Loucy (cell line): ENCODE data around the gene MATR3.
A peak's percentile ranks its signal among the peaks of the same experiment; 100 is the strongest.

ENCODE experiments used
- H2AFZ ChIP-seq: fragments of 200-600 bp; sonication (generic); 2 replicates; pipeline ENCODE4 v1.6.0; 2016; ENCODE audit warnings: antibody characterized with exemption, mild to moderate bottlenecking, low read length, moderate library complexity
- H3F3A ChIP-seq: fragments of 200-600 bp; 2 replicates; pipeline ENCODE4 v1.6.0; 2016; ENCODE audit warnings: antibody characterized with exemption, low read depth, mild to moderate bottlenecking
- H3K27me3 ChIP-seq: fragments of 200-600 bp; sonication (generic); 2 replicates; pipeline ENCODE4 v1.6.1; 2014; ENCODE audit warnings: low read length, mild to moderate bottlenecking; ENCODE audit not compliant: insufficient read depth, poor library complexity, severe bottlenecking
- H3K36me3 ChIP-seq: fragments of 200-600 bp; sonication (generic); 2 replicates; pipeline ENCODE4 v1.6.1; 2016; ENCODE audit warnings: low read length; ENCODE audit not compliant: insufficient read depth
- H3K4me1 ChIP-seq: fragments of 200-600 bp; sonication (generic); 2 replicates; pipeline ENCODE4 v1.5.1; 2014; ENCODE audit warnings: low read length, mild to moderate bottlenecking; ENCODE audit not compliant: insufficient read depth, poor library complexity, severe bottlenecking
- H3K4me2 ChIP-seq: fragments of 200-600 bp; sonication (generic); 2 replicates; pipeline ENCODE4 v1.6.0; 2014; ENCODE audit warnings: antibody characterized with exemption, low read length, low read depth, mild to moderate bottlenecking; ENCODE audit not compliant: poor library complexity, severe bottlenecking
- H3K4me3 ChIP-seq: fragments of 200-600 bp; sonication (generic); 2 replicates; pipeline ENCODE4 v1.5.1; 2014; ENCODE audit warnings: low read length, mild to moderate bottlenecking, mixed read lengths; ENCODE audit not compliant: poor library complexity, severe bottlenecking
- H3K79me2 ChIP-seq: fragments of 200-600 bp; sonication (generic); 2 replicates; pipeline ENCODE4 v1.6.1; 2014; ENCODE audit warnings: low read length; ENCODE audit not compliant: insufficient read depth
- H3K9ac ChIP-seq: fragments of 200-600 bp; sonication (generic); 2 replicates; pipeline ENCODE4 v1.6.0; 2014; ENCODE audit warnings: mild to moderate bottlenecking, low read depth, low read length, moderate library complexity; ENCODE audit not compliant: poor library complexity, severe bottlenecking
- H3K9me2 ChIP-seq: fragments of 200-600 bp; sonication (generic); replicated peaks from 2 replicates; pipeline ENCODE4 v1.6.1; 2016; ENCODE audit warnings: low read depth, low read length, mixed read lengths
- H3K9me3 ChIP-seq: fragments of 200-600 bp; sonication (generic); 2 replicates; pipeline ENCODE4 v1.6.1; 2014; ENCODE audit warnings: mild to moderate bottlenecking, antibody characterized with exemption, low read length, low read depth; ENCODE audit not compliant: insufficient read depth
- H4K20me1 ChIP-seq: fragments of 200-600 bp; sonication (generic); 2 replicates; pipeline ENCODE4 v1.6.0; 2014; ENCODE audit warnings: antibody characterized with exemption, low read length, mild to moderate bottlenecking; ENCODE audit not compliant: insufficient read depth, poor library complexity, severe bottlenecking
- EZH2phosphoT487 ChIP-seq: fragments of 200-600 bp; IDR thresholded peaks from 2 replicates; pipeline ENCODE4 v1.6.1; 2018; ENCODE audit warnings: antibody characterized with exemption, mild to moderate bottlenecking, moderate library complexity, borderline replicate concordance
- TF ChIP-seq, protein P1 (sequence below): fragments of 200-600 bp; sonication (generic); conservative IDR thresholded peaks from 2 replicates; pipeline ENCODE4 v1.5.1; 2014; ENCODE audit warnings: mild to moderate bottlenecking, antibody characterized with exemption, low read length

MATR3 gene

DNA sequence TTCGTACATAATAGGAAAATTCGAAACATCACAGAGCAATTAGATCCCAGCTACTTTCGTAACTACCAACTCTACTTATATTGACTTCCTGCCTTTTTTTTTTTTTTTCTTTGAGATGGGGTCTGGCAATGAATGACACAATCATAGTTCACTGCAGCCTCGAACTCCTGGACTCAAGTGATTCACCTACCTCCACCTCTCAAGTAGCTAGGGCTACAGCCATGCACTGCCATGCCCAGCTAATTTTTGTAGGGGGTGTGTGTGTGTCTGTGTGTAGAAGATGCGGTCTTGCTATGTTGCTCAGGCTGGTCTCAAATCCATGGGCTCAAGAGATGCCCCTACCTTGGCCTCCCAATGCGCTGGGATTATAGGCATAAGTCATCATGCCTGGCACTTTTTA is 42.3 kb downstream of the MATR3 start:
- no peaks in the 10 kb centered on the region for H3K9me2 ChIP-seq
- peaks cover 3% of the 10 kb centered on the region for H4K20me1 ChIP-seq
- peaks cover 27% of the 10 kb centered on the region for H3K36me3 ChIP-seq
- H3K27me3 ChIP-seq, result no peaks in the 10 kb centered on the region
- H2AFZ ChIP-seq, result no peak overlapping the region
- TF ChIP-seq, protein P1, sequence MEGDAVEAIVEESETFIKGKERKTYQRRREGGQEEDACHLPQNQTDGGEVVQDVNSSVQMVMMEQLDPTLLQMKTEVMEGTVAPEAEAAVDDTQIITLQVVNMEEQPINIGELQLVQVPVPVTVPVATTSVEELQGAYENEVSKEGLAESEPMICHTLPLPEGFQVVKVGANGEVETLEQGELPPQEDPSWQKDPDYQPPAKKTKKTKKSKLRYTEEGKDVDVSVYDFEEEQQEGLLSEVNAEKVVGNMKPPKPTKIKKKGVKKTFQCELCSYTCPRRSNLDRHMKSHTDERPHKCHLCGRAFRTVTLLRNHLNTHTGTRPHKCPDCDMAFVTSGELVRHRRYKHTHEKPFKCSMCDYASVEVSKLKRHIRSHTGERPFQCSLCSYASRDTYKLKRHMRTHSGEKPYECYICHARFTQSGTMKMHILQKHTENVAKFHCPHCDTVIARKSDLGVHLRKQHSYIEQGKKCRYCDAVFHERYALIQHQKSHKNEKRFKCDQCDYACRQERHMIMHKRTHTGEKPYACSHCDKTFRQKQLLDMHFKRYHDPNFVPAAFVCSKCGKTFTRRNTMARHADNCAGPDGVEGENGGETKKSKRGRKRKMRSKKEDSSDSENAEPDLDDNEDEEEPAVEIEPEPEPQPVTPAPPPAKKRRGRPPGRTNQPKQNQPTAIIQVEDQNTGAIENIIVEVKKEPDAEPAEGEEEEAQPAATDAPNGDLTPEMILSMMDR, result no peak
- TF ChIP-seq EZH2phosphoT487, result no peak
- no peak overlapping the region for H3K9ac ChIP-seq
- H3K9me3 ChIP-seq, result no peaks in the 10 kb centered on the region
- H3K79me2 ChIP-seq, result no peaks in the 10 kb centered on the region
- H3F3A ChIP-seq, result peaks cover 6% of the 10 kb centered on the region; the same call in 1 of the 2 replicates
- H3K4me1 ChIP-seq, result peaks cover under 1% of the 10 kb centered on the region
- H3K4me2 ChIP-seq, result no peak overlapping the region
- no peak overlapping the region for H3K4me3 ChIP-seq

DNA sequence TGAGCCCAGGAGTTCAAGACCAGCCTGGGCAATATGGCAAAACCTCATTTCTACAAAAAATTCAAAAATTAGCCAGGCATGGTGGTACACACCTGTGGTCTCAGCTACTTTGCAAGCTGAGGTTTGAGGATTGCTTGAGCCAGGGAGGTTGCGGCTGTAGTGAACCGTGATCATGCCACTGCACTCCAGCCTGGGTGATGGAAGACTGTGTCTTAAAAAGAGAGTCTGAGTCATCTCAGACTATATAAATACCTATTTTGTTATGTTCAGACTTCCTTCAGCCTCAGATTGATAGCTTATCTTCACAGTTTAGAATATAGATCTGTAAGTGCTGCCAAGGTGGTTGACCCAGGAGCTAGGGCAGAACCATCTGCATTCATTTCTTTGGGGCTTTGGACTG is 46.5 kb downstream of the MATR3 start:
- no peak overlapping the region for H2AFZ ChIP-seq
- H3K4me2 ChIP-seq, result no peak overlapping the region
- H3K9me3 ChIP-seq, result no peaks in the 10 kb centered on the region
- H3F3A ChIP-seq, result peaks cover 3% of the 10 kb centered on the region; the same call in 1 of the 2 replicates
- no peaks in the 10 kb centered on the region for H3K36me3 ChIP-seq
- H4K20me1 ChIP-seq, result peaks cover 28% of the 10 kb centered on the region
- peaks cover 29% of the 10 kb centered on the region for H3K4me1 ChIP-seq
- TF ChIP-seq EZH2phosphoT487, result no peak
- TF ChIP-seq, protein P1, result no peak
- H3K9me2 ChIP-seq, result no peaks in the 10 kb centered on the region
- no peak overlapping the region for H3K9ac ChIP-seq
- no peaks in the 10 kb centered on the region for H3K27me3 ChIP-seq
- peaks cover 28% of the 10 kb centered on the region for H3K79me2 ChIP-seq
- H3K4me3 ChIP-seq, result no peak overlapping the region

DNA sequence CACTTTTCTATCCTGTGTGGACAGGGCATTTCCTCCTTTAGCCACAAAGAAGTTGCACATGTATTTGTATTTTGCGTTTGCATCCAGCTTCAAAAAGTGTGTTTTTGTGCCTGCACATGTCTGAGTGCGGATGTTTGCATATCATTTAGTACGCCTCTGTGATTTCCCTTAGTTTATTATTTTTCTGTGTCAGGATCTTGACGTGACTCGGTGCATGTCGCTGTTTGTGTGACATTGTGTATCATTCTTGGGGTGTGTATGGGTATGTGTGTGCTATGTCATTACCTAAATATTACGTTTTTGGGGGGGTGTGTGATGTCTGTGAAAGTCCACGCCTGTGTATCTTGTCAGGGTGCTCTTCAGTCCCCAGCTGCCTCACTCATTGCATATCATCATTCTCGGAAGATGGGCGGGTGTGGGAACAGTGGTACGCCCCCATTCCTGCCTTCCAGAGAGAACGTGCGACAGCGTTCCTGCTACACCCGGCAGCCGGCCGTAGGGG is 47.7 kb downstream of the MATR3 start:
- Histone ChIP-seq H2AFZ (peak overlapping the region; percentile 57), H3K4me1 (peaks cover 29% of the 10 kb centered on the region), H3K9me2 (no peaks in the 10 kb centered on the region), H3K4me2 (peak overlapping the region; percentile 92), H4K20me1 (peaks cover 37% of the 10 kb centered on the region), H3K9ac (peak overlapping the region; percentile 92), H3K79me2 (peaks cover 39% of the 10 kb centered on the region), H3K27me3 (no peaks in the 10 kb centered on the region), H3F3A (peaks cover 3% of the 10 kb centered on the region; the same call in 1 of the 2 replicates), H3K36me3 (no peaks in the 10 kb centered on the region), H3K9me3 (no peaks in the 10 kb centered on the region), H3K4me3 (peak overlapping the region; percentile 93)
- TF ChIP-seq, protein P1, result no peak
- TF ChIP-seq EZH2phosphoT487, result no peak
